Psoas muscle (tissue), 8 donors: ENCODE results near the gene DIP2C. TPM values are rescaled to one million over a fixed set of nuclear protein-coding genes. Genes with fewer than 3 reads are reported as not detected.

Source experiments
- ATAC-seq, 4 donors: fragments of 200-7000 bp; cut with Tn5 transposase; one replicate each; pipeline ENCODE4 v1.9.1; 2020; ENCODE audit warnings: moderate library complexity in 3 of 4, mild to moderate bottlenecking in 2 of 4
- DNase-seq, 2 donors: peaks; one replicate each; pipeline ENCODE4 v3.0.0-alpha.2; 2020
- H3K27ac ChIP-seq: fragments of 200-600 bp; one replicate; pipeline ENCODE4 v1.8.0; 2022
- H3K27me3 ChIP-seq, 3 donors: fragments of 200-600 bp in 1 of 3; one replicate each; pipeline versions ENCODE4 v1.6.1 to v1.8.0; 2013 to 2022; ENCODE audit warnings: low read length in 2 of 3, mild to moderate bottlenecking in 2 of 3, moderate library complexity in 1 of 3; ENCODE audit not compliant: insufficient read depth in 3 of 3
- H3K36me3 ChIP-seq, 2 donors: fragments of 200-600 bp in 1 of 2; one replicate each; pipeline versions ENCODE4 v1.6.1 to v1.8.0; 2013 to 2022; ENCODE audit warnings: low read depth in 1 of 2, mild to moderate bottlenecking in 1 of 2, moderate library complexity in 1 of 2; ENCODE audit not compliant: insufficient read depth in 1 of 2
- H3K4me1 ChIP-seq: fragments of 200-600 bp; one replicate; pipeline ENCODE4 v1.8.0; 2022
- H3K4me3 ChIP-seq: fragments of 200-600 bp; one replicate; pipeline ENCODE4 v1.8.0; 2022; ENCODE audit warnings: mild to moderate bottlenecking
- H3K9me3 ChIP-seq: fragments of 200-600 bp; one replicate; pipeline ENCODE4 v1.8.0; 2022
- CTCF ChIP-seq: fragments of 200-600 bp; IDR thresholded peaks from one replicate; pipeline ENCODE4 v1.8.0; 2022; ENCODE audit warnings: antibody characterized with exemption
- WGBS, 3 donors: extraction: QIAGEN DNeasy Blood & Tissue Kit; methylation state at CpG; one replicate each; pipeline versions ENCODE4 v1.1.6 to v1.1.7; 2013; 5-methylcytosine and 5-hydroxymethylcytosine counted together
- intact Hi-C, 2 donors: fragments of 100-400 bp; cut with DNase I; formaldehyde crosslinking; loops; one replicate each; pipeline versions ENCODE4 v1.11.0 to v1.14.2; 2022
- polyA plus RNA-seq, 3 donors: library from polyadenylated mRNA; stranded (reverse); fragments of 200-250 nt; gene quantifications; one replicate each; pipeline ENCODE4 v1.2.3, GENCODE V29; 2013
- total RNA-seq, 4 donors: library from RNA; stranded (reverse); fragmentation: NEBNext Ultra II Directional in 2 of 4; extraction: Animal tissue kit (Norgen Biotek cat#: 25700) in 2 of 4; gene quantifications; one replicate each; pipeline versions ENCODE4 v1.2.1 to v1.2.4, GENCODE V29; 2021 to 2023
- donor health status: healthy with polysubstance abuse.
- donor health status: DM: no; HTN: no; CAD: no; lungs with moderate emphysema.
- donor health status: Bipolar disorder and iron deficiency.
- donor health status: healthy.
- donor health status: DM: yes; HTN: yes; CAD: no.
- donor health status: DM: no; HTN: no; CAD: no.
- donor health status: DM: no; HTN: no; CAD: no.
- donor health status: DM: yes; HTN: yes; CAD: no.

Gene DIP2C
- total and polyA plus RNA-seq, 7 donors = 7.7 to 32.0 (median 25.0) TPM

GRCh38 chr10:508726-509125 lies 180.7 kb downstream of the DIP2C start:
- peak in 1 of 2 donors; percentile 34 for DNase-seq

GRCh38 chr10:507908-508444 lies 181.5 kb downstream of the DIP2C start:
- WGBS, 3 donors = 92 to 97% (median 94%) methylated on average over 12 of the region's 12 CpGs
- intact Hi-C loops = no loop called here
- DNase-seq (peak in 1 of 2 donors; percentile 22), ATAC-seq (no peak)
- Histone ChIP-seq H3K4me3 (no peak overlapping the region), H3K4me1 (peaks cover 24% of the 10 kb centered on the region), H3K27me3 (no peaks in the 10 kb centered on the region), H3K9me3 (no peaks in the 10 kb centered on the region), H3K36me3 (no peaks in the 10 kb centered on the region), H3K27ac (no peak overlapping the region)
- no peak for TF ChIP-seq CTCF

More at GRCh38 chr10:508726-509125, 180.7 kb downstream of the DIP2C start:
- no peaks in the 10 kb centered on the region for H3K27me3 ChIP-seq
- intact Hi-C loops = no loop called here
- H3K27ac ChIP-seq = no peak overlapping the region
- H3K4me1 ChIP-seq = peaks cover 27% of the 10 kb centered on the region
- WGBS, 3 donors = 86 to 93% (median 87%) methylated on average over 13 of the region's 13 CpGs
- no peak overlapping the region for H3K4me3 ChIP-seq
- no peak for TF ChIP-seq CTCF
- H3K36me3 ChIP-seq = no peaks in the 10 kb centered on the region
- ATAC-seq = no peak
- H3K9me3 ChIP-seq = no peaks in the 10 kb centered on the region

- no peak for TF ChIP-seq CTCF
- Histone ChIP-seq H3K27me3 (no peaks in the 10 kb centered on the region), H3K27ac (no peak overlapping the region), H3K4me1 (peaks cover 24% of the 10 kb centered on the region), H3K4me3 (no peak overlapping the region), H3K9me3 (no peaks in the 10 kb centered on the region), H3K36me3 (no peaks in the 10 kb centered on the region)
- intact Hi-C loops = no loop called here
- WGBS, 3 donors = 93 to 98% (median 95%) methylated on average over 16 of the region's 16 CpGs
- ATAC-seq (no peak), DNase-seq (peak in 1 of 2 donors; percentile 39)
These were observed 182.1 kb downstream of the DIP2C start for GRCh38 chr10:507355-507699.

GRCh38 chr10:506451-507354 lies 182.8 kb downstream of the DIP2C start:
- peak in 1 of 2 donors; percentile 41 for DNase-seq
- Histone ChIP-seq H3K9me3 (no peaks in the 10 kb centered on the region), H3K4me1 (peaks cover 25% of the 10 kb centered on the region), H3K4me3 (no peak overlapping the region), H3K27me3 (no peaks in the 10 kb centered on the region), H3K27ac (no peak overlapping the region), H3K36me3 (no peaks in the 10 kb centered on the region)
- no peak for TF ChIP-seq CTCF
- intact Hi-C loops = no loop called here
- no peak for ATAC-seq
- 93 to 96% (median 95%) methylated on average over 32 of the region's 32 CpGs for WGBS, 3 donors
